H9 (cell line): ENCODE measurements around the gene MAP2K3. TPM values are rescaled to one million over a fixed set of nuclear protein-coding genes. Genes with fewer than 3 reads are reported as not detected.

Experiments used
- DNase-seq: peaks from one replicate; pipeline ENCODE4 v3.0.0-alpha.2; 2017
- H2AFZ ChIP-seq: one replicate; pipeline ENCODE4 v1.6.1; 2013; ENCODE audit warnings: mild to moderate bottlenecking, low read length, control low read depth, moderate library complexity
- H2AK5ac ChIP-seq: 2 replicates; pipeline ENCODE4 v1.6.1; 2013; ENCODE audit warnings: low read length, control low read depth, mixed read lengths; ENCODE audit not compliant: insufficient read length
- H2BK120ac ChIP-seq: one replicate; pipeline ENCODE4 v1.6.1; 2013; ENCODE audit warnings: low read depth, mild to moderate bottlenecking, low read length, control low read depth, inconsistent platforms; ENCODE audit not compliant: poor library complexity, severe bottlenecking
- H2BK12ac ChIP-seq: 2 replicates; pipeline ENCODE4 v1.6.1; 2013; ENCODE audit warnings: low read length, control low read depth, mixed read lengths, low read depth; ENCODE audit not compliant: insufficient read length
- H2BK15ac ChIP-seq: 2 replicates; pipeline ENCODE4 v1.6.1; 2013; ENCODE audit warnings: low read depth, low read length, control low read depth
- H2BK20ac ChIP-seq: one replicate; pipeline ENCODE4 v1.6.1; 2013; ENCODE audit warnings: low read depth, mild to moderate bottlenecking, low read length, control low read depth, inconsistent platforms; ENCODE audit not compliant: poor library complexity, severe bottlenecking
- H2BK5ac ChIP-seq: 2 replicates; pipeline ENCODE4 v1.6.1; 2013; ENCODE audit warnings: low read length, control low read depth, mixed read lengths; ENCODE audit not compliant: insufficient read length
- H3K14ac ChIP-seq: 2 replicates; pipeline ENCODE4 v1.6.1; 2013; ENCODE audit warnings: low read length, control low read depth; ENCODE audit not compliant: insufficient read depth
- H3K18ac ChIP-seq: 2 replicates; pipeline ENCODE4 v1.6.1; 2013; ENCODE audit warnings: low read depth, mild to moderate bottlenecking, mixed read lengths, low read length, control low read depth; ENCODE audit not compliant: insufficient read length
- H3K23ac ChIP-seq: 2 replicates; pipeline ENCODE4 v1.6.1; 2013; ENCODE audit warnings: low read length, control low read depth, mixed read lengths, low read depth; ENCODE audit not compliant: insufficient read length
- H3K23me2 ChIP-seq: 2 replicates; pipeline ENCODE4 v1.6.1; 2013; ENCODE audit warnings: low read depth, mild to moderate bottlenecking, mixed read lengths, low read length, control low read depth; ENCODE audit not compliant: insufficient read length, poor library complexity, severe bottlenecking
- H3K27ac ChIP-seq: 2 replicates; pipeline ENCODE4 v1.5.1; 2013; ENCODE audit warnings: low read length, control low read depth, mixed read lengths, low read depth; ENCODE audit not compliant: insufficient read length
- H3K27me3 ChIP-seq: 2 replicates; pipeline ENCODE4 v1.6.1; 2013; ENCODE audit warnings: low read length, control low read depth, inconsistent platforms; ENCODE audit not compliant: insufficient read depth
- H3K4ac ChIP-seq: 2 replicates; pipeline ENCODE4 v1.6.1; 2013; ENCODE audit warnings: low read depth, mild to moderate bottlenecking, control low read depth, inconsistent platforms, low read length, moderate library complexity
- H3K4me1 ChIP-seq: 2 replicates; pipeline ENCODE4 v1.6.1; 2013; ENCODE audit warnings: low read length, control low read depth, inconsistent platforms; ENCODE audit not compliant: insufficient read depth
- H3K4me2 ChIP-seq: 2 replicates; pipeline ENCODE4 v1.6.1; 2013; ENCODE audit warnings: low read length, control low read depth, mixed read lengths; ENCODE audit not compliant: insufficient read length, insufficient read depth
- H3K56ac ChIP-seq: 2 replicates; pipeline ENCODE4 v1.6.1; 2013; ENCODE audit warnings: low read depth, mild to moderate bottlenecking, mixed read lengths, low read length, control low read depth; ENCODE audit not compliant: insufficient read length
- H3K79me1 ChIP-seq: 2 replicates; pipeline ENCODE4 v1.6.1; 2013; ENCODE audit warnings: low read depth, mild to moderate bottlenecking, moderate library complexity, low read length, control low read depth, inconsistent platforms; ENCODE audit not compliant: insufficient read depth, poor library complexity, severe bottlenecking
- H3K79me2 ChIP-seq: 2 replicates; pipeline ENCODE4 v1.6.1; 2013; ENCODE audit warnings: low read length, control low read depth, inconsistent platforms; ENCODE audit not compliant: insufficient read depth
- H3K9ac ChIP-seq: 2 replicates; pipeline ENCODE4 v1.6.1; 2013; ENCODE audit warnings: low read length, control low read depth, mixed read lengths; ENCODE audit not compliant: insufficient read length; ENCODE audit errors: extremely low read depth
- H3K9me3 ChIP-seq: one replicate; pipeline ENCODE4 v1.6.1; 2013; ENCODE audit warnings: low read depth, low read length, inconsistent platforms; ENCODE audit not compliant: control insufficient read depth
- H3T11ph ChIP-seq: one replicate; pipeline ENCODE4 v1.6.1; 2013; ENCODE audit warnings: mild to moderate bottlenecking, low read length, control low read depth, inconsistent platforms
- H4K20me1 ChIP-seq: one replicate; pipeline ENCODE4 v1.6.1; 2013; ENCODE audit not compliant: control insufficient read depth, insufficient read length, insufficient read depth
- H4K5ac ChIP-seq: 2 replicates; pipeline ENCODE4 v1.6.1; 2013; ENCODE audit warnings: low read depth, mild to moderate bottlenecking, mixed read lengths, low read length, control low read depth; ENCODE audit not compliant: insufficient read length
- H4K8ac ChIP-seq: replicated peaks from 2 replicates; pipeline ENCODE4 v1.6.1; 2013; ENCODE audit warnings: low read length, control low read depth, mixed read lengths, low read depth; ENCODE audit not compliant: insufficient read length
- H4K91ac ChIP-seq: 2 replicates; pipeline ENCODE4 v1.6.1; 2013; ENCODE audit warnings: low read depth, mild to moderate bottlenecking, moderate library complexity, mixed read lengths, low read length, control low read depth; ENCODE audit not compliant: insufficient read length
- H3K27ac Mint-ChIP-seq, 3 experiments: 2 replicates in 2 of 3; 3 replicates in 1 of 3; pipeline ENCODE4 v1.8.0; 2020 to 2021; ENCODE audit warnings: mixed read lengths in 3 of 3, mild to moderate bottlenecking in 1 of 3, moderate library complexity in 1 of 3
- H3K27me3 Mint-ChIP-seq: 2 replicates; pipeline ENCODE4 v1.8.0; 2021; ENCODE audit warnings: low read depth, mild to moderate bottlenecking, moderate library complexity, mixed read lengths
- H3K36me3 Mint-ChIP-seq, 3 experiments: 2 replicates in 2 of 3; 3 replicates in 1 of 3; pipeline ENCODE4 v1.8.0; 2020 to 2021; ENCODE audit warnings: low read depth in 3 of 3, mixed read lengths in 3 of 3; ENCODE audit not compliant: insufficient read depth in 1 of 3
- H3K4me1 Mint-ChIP-seq, 2 experiments: 2 replicates each; pipeline ENCODE4 v1.8.0; 2020; ENCODE audit warnings: mixed read lengths in 2 of 2
- H3K4me3 Mint-ChIP-seq, 2 experiments: 2 replicates in 1 of 2; 3 replicates in 1 of 2; pipeline ENCODE4 v1.8.0; 2020 to 2021; ENCODE audit warnings: mild to moderate bottlenecking in 2 of 2, mixed read lengths in 2 of 2, moderate library complexity in 1 of 2
- H3K9me3 Mint-ChIP-seq, 2 experiments: 2 replicates in 1 of 2; 3 replicates in 1 of 2; pipeline ENCODE4 v1.8.0; 2020; ENCODE audit warnings: mild to moderate bottlenecking in 2 of 2, mixed read lengths in 2 of 2, moderate library complexity in 1 of 2
- CTCF ChIP-seq: fragments of 200-600 bp; sonication (generic); conservative IDR thresholded peaks from 3 replicates; pipeline ENCODE4 v1.8.0; 2021; ENCODE audit warnings: antibody characterized with exemption, mild to moderate bottlenecking
- WGBS: extraction: QIAGEN DNeasy Blood & Tissue Kit; methylation state at CpG from one replicate; pipeline ENCODE4 v1.1.7; 2013; ENCODE audit warnings: missing lambda C conversion rate, low lambda C conversion rate, mixed read lengths; ENCODE audit not compliant: insufficient read length; ENCODE audit errors: extremely low coverage; 5-methylcytosine and 5-hydroxymethylcytosine counted together
- total RNA-seq: library from RNA; stranded (reverse); gene quantifications from 2 replicates; pipeline ENCODE4 v1.2.1, GENCODE V29; 2021

The MAP2K3 gene
- total RNA-seq, 1 experiment from 2014 or later: 26.1 TPM

- H4K20me1 ChIP-seq: no peaks in the 10 kb centered on the region
- no peak overlapping the region for H3K4me3 Mint-ChIP-seq
- TF ChIP-seq CTCF: peak; percentile 13; the same call in 1 of the 3 replicates
Measured at GRCh38 chr17:21289902-21290571, 5.5 kb downstream of the MAP2K3 start.

More at GRCh38 chr17:21289902-21290571, 5.5 kb downstream of the MAP2K3 start:
- Mint-ChIP-seq H3K27me3 (peaks cover 6% of the 10 kb centered on the region), H3K9me3 (peaks cover 33 to 39% of the 10 kb centered on the region in 2 experiments), H3K36me3 (peaks cover 0 to 14% (median 8%) of the 10 kb centered on the region in 3 experiments; a peak in 5 of 7 replicates), H3K27ac (peak overlapping the region in 1 of 3 experiments; percentile 77; a peak in 1 of 7 replicates), H3K4me1 (peaks cover 20 to 21% of the 10 kb centered on the region in 2 experiments)
- H2BK15ac ChIP-seq: no peak overlapping the region
- no peak overlapping the region for H4K5ac ChIP-seq
- DNase-seq: no peak
- no peak overlapping the region for H3K23ac ChIP-seq
- no peak overlapping the region for H2AK5ac ChIP-seq
- no peak overlapping the region for H3K4ac ChIP-seq
- H2BK5ac ChIP-seq: no peak overlapping the region
- H4K8ac ChIP-seq: no peak overlapping the region
- no peak overlapping the region for H2BK120ac ChIP-seq
- H3K27me3 ChIP-seq: no peaks in the 10 kb centered on the region
- no peak overlapping the region for H4K91ac ChIP-seq
- no peak overlapping the region for H2BK12ac ChIP-seq
- no peak overlapping the region for H2BK20ac ChIP-seq
- no peak overlapping the region for H3K9ac ChIP-seq
- H3T11ph ChIP-seq: no peak overlapping the region
- H3K18ac ChIP-seq: no peak overlapping the region
- H3K27ac ChIP-seq: no peak overlapping the region
- H3K9me3 ChIP-seq: peaks cover 21% of the 10 kb centered on the region
- no peaks in the 10 kb centered on the region for H3K4me1 ChIP-seq
- no peaks in the 10 kb centered on the region for H3K79me1 ChIP-seq
- H3K79me2 ChIP-seq: peaks cover 2% of the 10 kb centered on the region; the same call in 1 of the 2 replicates
- no CpG with 5 or more reads among the region's 18 CpGs for WGBS
- no peak overlapping the region for H3K56ac ChIP-seq
- no peak overlapping the region for H2AFZ ChIP-seq
- no peak overlapping the region for H3K4me2 ChIP-seq
- peaks cover 6% of the 10 kb centered on the region for H3K23me2 ChIP-seq
- no peak overlapping the region for H3K14ac ChIP-seq
